Activated T-cell treated with anti-CD3 and anti-CD28 coated beads for 1 hour (primary cell): ENCODE results near the gene RPS5.
"Not testable (repeated sequence)": the region's sequence is repeated elsewhere in the genome, so short reads cannot be mapped to it uniquely, and the experiment has no call there.

ENCODE experiments used
- DNase-seq: peaks from one replicate; pipeline ENCODE4 v3.0.0-alpha.2; 2020; ENCODE audit warnings: low read depth

RPS5 gene

DNA sequence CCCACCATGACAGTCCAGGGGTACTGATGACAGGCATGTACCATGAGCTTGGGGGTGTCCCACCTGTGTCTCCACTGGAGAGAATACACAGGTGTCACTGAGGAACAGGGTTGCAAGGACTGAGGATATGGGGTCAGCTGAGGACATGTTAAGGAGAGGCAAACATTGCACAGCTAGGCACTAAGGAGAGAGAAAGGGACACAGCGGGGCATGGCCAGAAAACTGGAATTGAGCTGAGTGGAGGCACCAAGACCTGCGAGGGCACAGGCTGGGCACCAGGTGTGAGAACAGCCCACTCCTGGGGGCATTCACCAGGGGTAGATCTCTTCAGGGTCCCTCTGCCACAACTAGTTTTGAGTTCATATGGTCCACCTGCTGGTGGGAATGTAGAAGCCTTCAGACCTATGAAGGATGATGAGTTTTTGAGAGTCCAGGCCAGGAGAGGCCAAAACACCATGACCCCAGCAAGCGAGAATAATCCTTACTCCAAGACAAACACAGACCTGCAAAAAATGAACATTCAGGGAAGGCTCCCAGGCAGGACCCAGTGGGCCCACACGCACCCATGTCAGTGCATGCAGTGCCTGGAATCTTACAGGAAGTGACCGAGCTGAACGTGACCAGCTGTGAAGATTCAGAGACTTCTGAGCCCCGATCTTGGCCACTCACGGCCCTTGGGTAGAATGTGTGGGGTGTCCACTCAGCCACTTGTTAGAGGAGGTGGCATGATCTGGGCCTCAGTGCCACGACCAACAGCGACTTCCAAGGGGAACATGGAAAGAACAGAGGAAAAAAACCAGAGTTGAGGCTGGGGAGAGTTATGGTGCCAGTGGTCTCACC lies 20.0 kb downstream of the RPS5 start:
- DNase-seq = no peak

DNA sequence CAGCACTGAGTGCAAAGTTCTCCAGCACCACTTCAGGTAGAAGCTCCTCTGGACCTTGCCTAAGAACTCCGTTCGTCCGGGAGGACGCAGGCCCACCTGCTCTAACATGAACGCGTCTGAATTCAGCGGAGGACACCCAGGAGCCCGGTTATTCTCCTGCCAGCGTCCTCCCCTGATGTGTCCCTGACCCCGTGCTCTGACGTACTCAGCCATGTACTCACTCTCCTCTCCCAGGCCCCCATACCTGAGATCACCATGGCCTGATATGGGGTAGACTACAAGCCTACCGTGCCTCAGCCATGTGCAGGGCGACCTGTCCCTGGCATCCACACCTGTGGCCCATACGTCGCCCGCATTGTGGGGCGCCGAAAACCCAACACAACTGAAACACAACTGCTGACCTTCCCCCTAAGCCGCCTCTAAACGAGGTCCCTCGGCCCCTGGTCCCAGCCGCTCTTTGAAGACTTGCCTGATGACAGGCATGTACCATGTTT lies 20.6 kb downstream of the RPS5 start:
- no peak for DNase-seq

DNA sequence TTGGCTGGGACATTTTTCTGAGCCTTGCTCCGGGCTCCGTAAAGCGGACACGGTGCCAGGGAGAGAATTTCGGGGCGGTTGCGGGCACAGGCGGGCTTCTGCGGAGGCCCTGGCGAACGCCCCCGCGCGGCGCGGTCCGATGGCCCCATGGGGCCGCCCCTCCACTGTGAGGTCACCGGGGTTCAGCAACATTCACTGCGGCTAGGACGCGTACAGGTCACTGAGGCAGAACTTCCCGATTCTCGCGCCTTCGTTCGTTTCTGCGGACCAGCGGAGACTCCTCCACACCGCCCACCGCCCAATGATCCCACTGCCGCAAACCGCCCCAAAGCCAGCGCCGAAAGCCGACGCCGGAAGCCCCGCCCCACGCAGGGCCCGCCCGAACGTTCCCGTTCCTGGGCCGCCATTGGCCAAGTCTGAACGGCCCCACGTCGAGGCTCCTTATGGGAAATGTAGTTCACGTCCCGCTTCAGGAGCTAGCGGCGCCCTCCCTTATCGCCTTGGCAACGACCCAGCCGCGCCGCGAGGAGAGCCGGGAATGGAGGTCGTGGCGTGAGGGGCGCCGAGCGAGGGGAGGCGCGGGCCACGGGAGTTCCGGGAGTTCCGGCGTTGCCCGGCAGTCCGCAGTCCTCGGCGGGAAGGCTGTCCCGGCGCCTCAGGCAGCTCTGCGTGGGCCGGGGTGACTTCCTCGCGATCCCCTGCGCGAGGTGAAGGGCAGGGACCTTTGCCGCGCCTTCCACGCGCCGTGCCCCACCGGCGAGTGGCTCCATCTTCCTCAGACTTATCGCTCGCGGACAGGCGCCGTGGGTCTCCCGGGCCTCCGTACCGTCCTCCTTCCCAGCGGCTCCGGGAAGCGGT lies 21.3 kb downstream of the RPS5 start, which contains the start of gene ZNF584:
ZNF584 (plus strand) TSS at position 498 of the 858 bp plus-strand sequence. CDS start 499 bp downstream, outside the sequence.
- DNase-seq = peak; percentile 91

DNA sequence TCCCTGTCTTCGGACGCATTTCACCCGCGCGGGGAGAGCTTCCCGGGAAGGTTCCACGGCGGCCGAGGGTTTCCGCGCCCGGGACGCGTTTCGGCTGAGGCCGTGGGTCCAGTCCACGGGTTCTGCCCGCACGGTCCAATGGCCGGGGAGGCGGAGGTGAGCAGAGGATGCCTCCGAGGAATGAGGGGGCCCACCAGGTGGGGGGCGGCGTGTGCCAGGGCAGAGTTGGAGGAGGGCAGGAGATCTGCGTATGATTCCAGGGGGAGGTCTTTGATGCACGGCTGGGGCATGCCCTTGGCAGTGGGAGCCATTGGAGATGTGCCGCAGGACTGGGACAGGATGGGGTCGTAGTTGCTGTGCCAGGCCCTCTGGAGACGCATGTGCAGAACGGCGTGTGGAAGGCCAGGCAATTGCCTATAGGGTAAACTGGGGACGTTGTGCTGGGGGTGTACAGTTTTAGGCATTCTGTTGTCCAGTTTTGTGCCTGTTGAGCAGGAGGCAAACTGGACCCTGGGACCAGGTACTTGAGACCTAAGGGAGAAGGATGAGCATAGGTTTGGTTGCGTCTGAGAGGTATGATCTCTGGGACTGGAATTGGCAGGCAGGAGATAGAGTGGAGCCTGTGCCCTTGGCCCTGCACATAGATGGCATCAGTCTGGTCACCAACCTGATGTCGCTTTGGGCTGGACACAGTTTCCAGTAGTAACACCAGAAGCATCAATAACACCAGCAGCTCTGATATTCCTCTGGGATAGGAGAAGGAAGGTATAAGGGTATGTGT lies 22.1 kb downstream of the RPS5 start:
- DNase-seq = no peak

DNA sequence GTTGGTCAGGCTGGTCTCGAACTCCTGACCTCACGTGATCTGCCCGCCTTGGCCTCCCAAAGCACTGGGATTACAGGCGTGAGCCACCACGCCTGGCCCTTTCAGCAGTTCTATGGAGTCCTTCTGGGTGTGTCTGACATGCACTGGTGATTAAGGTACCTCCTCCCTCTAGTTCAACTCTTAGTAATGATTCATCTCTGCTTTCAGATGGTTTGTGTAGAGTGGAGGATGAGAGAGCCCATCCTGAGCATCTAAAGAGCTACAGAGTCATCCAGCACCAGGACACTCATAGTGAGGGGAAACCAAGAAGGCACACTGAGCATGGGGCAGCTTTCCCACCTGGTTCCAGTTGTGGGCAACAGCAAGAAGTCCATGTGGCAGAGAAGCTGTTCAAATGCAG lies 29.5 kb downstream of the RPS5 start:
- no peak for DNase-seq

DNA sequence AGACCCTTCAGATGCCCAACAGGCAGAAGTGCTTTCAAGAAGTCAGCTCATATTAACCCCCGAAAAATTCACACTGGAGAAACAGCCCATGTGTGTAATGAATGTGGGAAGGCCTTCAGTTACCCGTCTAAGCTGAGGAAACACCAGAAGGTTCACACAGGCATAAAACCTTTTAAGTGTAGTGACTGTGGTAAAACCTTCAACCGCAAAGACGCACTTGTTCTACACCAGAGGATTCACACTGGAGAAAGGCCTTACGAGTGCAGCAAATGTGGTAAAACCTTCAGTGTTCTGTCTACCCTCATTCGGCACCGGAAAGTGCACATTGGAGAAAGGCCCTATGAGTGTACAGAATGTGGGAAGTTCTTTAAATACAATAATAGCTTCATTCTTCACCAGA lies 30.0 kb downstream of the RPS5 start:
- DNase-seq = no peak

DNA sequence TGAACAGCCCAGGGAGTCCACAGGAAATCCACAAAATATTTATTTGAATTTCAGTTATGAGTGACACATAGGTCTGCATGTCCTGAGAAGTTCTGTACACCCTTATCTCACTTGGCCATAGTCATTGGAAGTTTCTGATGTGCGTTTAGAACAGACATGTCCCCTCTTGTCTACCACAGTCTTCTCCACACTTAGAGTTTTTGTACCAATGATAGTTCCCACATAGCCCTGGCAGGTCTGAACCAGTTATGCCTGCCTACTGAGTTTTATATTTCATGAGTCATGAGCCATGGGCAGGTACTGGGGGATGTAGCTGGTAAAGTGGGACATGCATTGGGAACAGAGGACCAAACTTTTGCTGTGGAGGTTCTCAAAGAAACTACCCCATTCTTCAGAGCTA lies 41.5 kb downstream of the RPS5 start:
- no peak for DNase-seq

DNA sequence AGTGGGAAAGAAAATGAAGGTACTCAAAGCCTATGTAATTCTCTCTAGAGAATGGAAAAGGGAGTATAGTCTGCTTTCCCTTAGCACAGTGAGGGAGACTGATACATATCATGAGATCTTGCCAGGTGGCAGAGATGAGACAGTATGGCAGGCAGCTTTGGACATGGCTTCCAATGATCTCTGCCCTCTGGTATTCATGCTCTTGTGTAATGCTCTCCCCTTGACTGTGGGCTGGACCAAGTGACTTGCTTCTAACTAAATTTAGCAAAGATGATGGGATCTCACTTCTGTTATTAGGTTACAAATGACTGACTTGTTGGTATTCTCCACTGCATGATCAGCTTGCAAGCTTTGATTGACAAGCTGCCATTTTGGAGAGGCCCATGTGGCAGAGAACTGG lies 42.7 kb downstream of the RPS5 start:
- no peak for DNase-seq

DNA sequence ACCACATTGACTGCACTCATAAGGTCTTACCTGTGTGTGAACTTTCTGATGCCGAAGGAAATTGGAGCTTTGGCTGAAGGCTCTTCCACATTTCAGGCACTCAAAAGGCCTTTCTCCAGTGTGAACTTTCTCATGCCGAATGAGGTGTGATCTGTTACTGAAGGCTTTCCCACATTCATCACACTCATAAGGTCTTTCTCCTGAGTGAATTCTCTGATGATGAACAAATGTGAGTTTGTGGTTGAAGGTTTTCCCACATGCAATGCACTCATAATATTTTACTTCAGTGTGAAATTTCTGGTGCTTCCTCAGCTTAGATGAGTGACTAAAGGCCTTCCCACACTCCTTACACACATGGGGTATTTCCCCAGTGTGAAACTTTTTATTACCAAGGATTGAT lies 47.1 kb downstream of the RPS5 start:
- DNase-seq = no peak

DNA sequence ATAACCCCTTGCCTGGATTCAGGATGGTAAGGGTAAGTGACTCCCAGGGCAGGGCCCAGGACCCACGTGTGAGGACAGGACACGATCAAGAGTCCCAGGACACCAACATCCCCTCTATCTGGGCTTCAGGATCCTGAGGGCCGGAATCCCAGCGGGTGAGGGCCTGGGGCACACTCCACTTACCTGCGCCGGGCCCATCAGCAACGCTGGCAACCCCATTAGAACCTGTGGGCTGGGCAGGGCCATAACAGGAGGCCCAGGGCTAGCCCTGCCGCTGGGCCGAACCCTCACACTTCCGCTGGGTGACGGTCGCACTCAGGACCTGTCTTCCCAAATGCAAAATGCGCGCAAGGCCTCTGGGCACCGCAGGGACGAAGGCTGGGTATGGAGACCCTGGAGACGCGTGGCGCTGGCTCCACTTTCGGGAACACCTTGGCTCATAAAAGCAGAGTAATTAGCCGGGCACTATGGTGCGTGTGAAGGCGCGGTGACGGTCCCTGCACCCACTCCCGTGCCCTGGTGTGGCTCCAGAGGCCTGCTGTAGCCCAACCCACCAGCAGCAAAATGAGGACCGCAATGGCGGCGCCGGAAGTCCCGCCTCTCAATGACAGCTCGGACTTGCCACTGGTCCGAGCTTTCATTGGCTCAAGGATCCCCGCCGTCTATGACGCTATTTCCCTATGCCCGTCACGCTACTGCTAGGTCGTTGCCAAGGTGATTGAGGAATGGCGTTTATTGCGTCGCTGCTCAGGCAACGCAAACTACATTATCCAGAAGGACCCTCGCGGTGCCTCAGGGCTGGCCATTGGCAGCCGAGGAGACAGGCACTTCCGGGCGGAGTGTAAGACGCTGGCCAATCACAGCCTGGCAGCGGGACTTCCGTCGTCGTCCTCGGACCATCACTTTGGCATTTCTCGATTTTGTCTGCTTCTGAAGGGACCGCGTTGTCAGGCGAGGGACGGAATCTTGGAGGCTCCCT lies 52.8 kb downstream of the RPS5 start, which contains the start of gene ZNF132:
ZNF132 (minus strand) TSS at position 578 of the 979 bp plus-strand sequence; CDS start at position 246, 332 bp downstream.
- peak; percentile 84 for DNase-seq

DNA sequence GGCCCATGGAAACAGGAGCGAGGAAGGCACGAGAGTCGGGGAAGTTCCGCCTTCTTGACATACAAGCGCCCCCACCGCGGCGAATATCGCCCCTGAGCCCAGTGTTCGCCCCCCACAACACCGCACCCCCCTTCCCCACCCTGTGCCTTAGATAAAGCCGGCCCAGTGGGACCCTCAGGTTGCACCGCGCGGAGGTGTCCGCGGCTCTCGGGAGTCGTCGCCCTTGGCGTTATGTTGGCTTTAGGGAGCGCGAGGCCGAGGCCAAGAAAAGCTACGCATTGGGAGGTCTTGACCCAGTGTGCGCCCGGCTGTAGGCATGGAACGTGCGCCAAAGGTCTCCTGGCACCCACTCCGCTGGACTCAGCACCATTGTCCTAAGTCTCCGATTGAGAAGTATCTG lies 53.5 kb downstream of the RPS5 start:
- no peak for DNase-seq

DNA sequence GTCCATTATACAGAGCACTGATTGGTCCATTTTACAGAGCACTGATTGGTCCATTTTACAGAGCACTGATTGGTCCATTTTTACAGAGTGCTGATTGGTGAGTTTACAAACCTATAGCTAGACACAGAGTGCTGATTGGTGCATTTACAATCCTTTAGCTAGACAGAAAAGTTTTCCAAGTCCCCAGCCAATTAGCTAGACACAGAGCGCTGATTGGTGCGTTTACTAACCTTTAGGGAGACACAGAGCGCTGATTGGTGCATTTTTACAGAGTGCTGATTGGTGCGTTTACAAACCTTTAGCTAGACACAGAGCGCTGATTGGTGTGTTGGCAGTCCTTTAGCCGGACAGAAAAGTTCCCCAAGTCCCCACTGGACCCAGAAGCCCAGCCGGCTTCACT lies 55.9 kb downstream of the RPS5 start:
- DNase-seq = not testable (repeated sequence)
